Measurements from ENCODE around the gene DDX39A.

DDX39A gene

DNA sequence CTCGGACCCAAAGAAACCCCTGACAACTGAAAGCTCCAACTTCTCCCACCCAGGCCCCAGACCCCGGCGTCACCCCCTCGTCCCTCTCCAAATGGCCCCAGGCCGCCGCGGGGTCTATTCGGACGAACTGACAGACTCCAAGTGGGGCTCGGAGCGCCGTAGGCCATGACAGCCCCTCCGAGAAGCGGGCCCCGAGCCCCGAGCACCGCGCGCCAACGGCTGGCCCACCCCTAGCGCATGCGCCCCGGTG is 360 bp downstream of the DDX39A start:
- no peak overlapping the region for H2AFZ ChIP-seq (ENCODE audit: low read length)
- H3K9ac ChIP-seq (ENCODE audit: low read length), result peak overlapping the region; percentile 99
- no peaks in the 10 kb centered on the region for H3K9me2 ChIP-seq (ENCODE audit: low read depth, low read length)
- H3K4me1 ChIP-seq (ENCODE audit: insufficient read depth, low read length, severe bottlenecking), result peaks cover 34% of the 10 kb centered on the region
- H3K27ac ChIP-seq (ENCODE audit: low read depth, low read length, poor library complexity, severe bottlenecking), result peak overlapping the region; percentile 84
- TF ChIP-seq EZH2 (IDR thresholded peaks at IDR 0.05; ENCODE audit: borderline replicate concordance, low read length), result no peak
- H3K79me2 ChIP-seq (ENCODE audit: insufficient read depth, low read length), result peaks cover 51% of the 10 kb centered on the region
- no peaks in the 10 kb centered on the region for H3K9me3 ChIP-seq (ENCODE audit: low read length)
- no peaks in the 10 kb centered on the region for H3K27me3 ChIP-seq (ENCODE audit: insufficient read depth, low read length)
- no peaks in the 10 kb centered on the region for H4K20me1 ChIP-seq (ENCODE audit: insufficient read depth, low read length)
- H3F3A ChIP-seq (ENCODE audit: insufficient read depth, low read length), result no peaks in the 10 kb centered on the region
- peaks cover 36% of the 10 kb centered on the region for H3K36me3 ChIP-seq (ENCODE audit: insufficient read depth, low read length)
- peak overlapping the region; percentile 97 for H3K4me3 ChIP-seq (ENCODE audit: low read depth, low read length, poor library complexity, severe bottlenecking)
- peak overlapping the region; percentile 89 for H3K4me2 ChIP-seq (ENCODE audit: low read length)

DNA sequence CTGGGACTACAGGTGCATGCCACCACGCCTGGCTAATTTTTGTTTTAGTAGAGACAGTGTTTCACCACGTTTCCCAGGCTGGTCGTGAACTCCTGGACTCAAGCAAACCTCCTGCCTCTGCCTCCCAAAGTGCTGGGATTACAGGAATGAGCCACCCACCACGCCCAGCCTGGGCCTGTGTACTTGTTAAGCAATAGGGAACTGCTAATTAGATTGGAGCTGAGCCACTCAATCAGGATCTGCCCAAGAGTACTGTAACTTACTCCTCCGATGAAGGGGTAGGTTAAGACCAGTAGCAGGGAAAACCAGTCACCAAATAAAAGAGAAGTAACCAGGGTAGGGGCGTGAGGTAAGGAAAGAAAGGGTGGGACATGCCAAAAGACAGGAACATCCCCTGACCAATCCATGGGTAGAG is 2.3 kb downstream of the DDX39A start:
- H3K4me2 ChIP-seq (ENCODE audit: low read length), result peak overlapping the region; percentile 89
- peak overlapping the region; percentile 84 for H3K27ac ChIP-seq (ENCODE audit: low read depth, low read length, poor library complexity, severe bottlenecking)
- H3K36me3 ChIP-seq (ENCODE audit: insufficient read depth, low read length), result peaks cover 55% of the 10 kb centered on the region
- peaks cover 68% of the 10 kb centered on the region for H3K79me2 ChIP-seq (ENCODE audit: insufficient read depth, low read length)
- no peaks in the 10 kb centered on the region for H3K9me2 ChIP-seq (ENCODE audit: low read depth, low read length)
- H3K9ac ChIP-seq (ENCODE audit: low read length), result peak overlapping the region; percentile 99; the same call in 1 of the 2 replicates
- no peak for TF ChIP-seq EZH2 (IDR thresholded peaks at IDR 0.05; ENCODE audit: borderline replicate concordance, low read length)
- H2AFZ ChIP-seq (ENCODE audit: low read length), result no peak overlapping the region
- H3F3A ChIP-seq (ENCODE audit: insufficient read depth, low read length), result no peaks in the 10 kb centered on the region
- H4K20me1 ChIP-seq (ENCODE audit: insufficient read depth, low read length), result no peaks in the 10 kb centered on the region; the same call in 1 of the 2 replicates
- peaks cover 34% of the 10 kb centered on the region for H3K4me1 ChIP-seq (ENCODE audit: insufficient read depth, low read length, severe bottlenecking)
- H3K27me3 ChIP-seq (ENCODE audit: insufficient read depth, low read length), result no peaks in the 10 kb centered on the region
- no peaks in the 10 kb centered on the region for H3K9me3 ChIP-seq (ENCODE audit: low read length)
- peak overlapping the region; percentile 97 for H3K4me3 ChIP-seq (ENCODE audit: low read depth, low read length, poor library complexity, severe bottlenecking)

DNA sequence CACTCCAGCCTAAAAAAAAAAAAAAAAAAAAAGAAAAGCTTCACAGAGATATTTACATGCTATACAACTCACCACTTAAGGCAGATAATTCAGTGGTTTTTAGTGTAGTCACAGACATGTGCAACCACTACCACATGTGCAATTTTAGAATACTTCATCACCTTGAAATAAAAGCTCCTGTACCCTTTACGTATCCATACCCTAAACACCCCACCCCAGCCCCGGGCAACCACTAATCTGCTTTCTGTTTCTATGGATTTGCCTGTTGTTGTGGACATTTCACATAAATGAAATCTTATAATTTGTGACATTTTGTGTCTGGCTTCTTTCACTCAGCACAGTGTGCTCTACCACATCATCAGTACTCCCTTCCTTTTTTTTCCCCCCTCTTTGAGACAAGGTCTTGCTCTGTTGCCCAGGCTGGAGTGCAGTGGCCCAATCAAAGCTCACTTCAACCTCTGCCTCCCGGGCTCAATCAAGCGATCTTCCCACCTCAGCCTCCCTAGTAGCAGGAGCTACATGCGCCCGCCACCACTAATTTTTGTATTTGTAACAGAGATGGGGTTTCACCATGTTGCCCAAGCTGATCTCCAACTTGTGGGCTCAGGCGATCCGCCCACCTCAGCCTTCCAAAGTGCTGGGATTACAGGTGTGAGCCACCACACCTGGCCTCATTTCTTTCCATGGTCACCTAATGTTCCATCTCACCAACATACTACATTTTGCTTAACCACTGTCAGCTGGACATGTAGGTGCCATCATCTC is 4.0 kb downstream of the DDX39A start:
- Histone ChIP-seq H3K4me3 (ENCODE audit: low read depth, low read length, poor library complexity, severe bottlenecking) (no peak overlapping the region), H3K36me3 (ENCODE audit: insufficient read depth, low read length) (peaks cover 73% of the 10 kb centered on the region), H3K4me1 (ENCODE audit: insufficient read depth, low read length, severe bottlenecking) (peaks cover 34% of the 10 kb centered on the region), H3K9me3 (ENCODE audit: low read length) (no peaks in the 10 kb centered on the region), H3K79me2 (ENCODE audit: insufficient read depth, low read length) (peaks cover 68% of the 10 kb centered on the region), H3K27me3 (ENCODE audit: insufficient read depth, low read length) (no peaks in the 10 kb centered on the region), H3K9ac (ENCODE audit: low read length) (no peak overlapping the region), H3K9me2 (ENCODE audit: low read depth, low read length) (no peaks in the 10 kb centered on the region), H3K4me2 (ENCODE audit: low read length) (no peak overlapping the region; the same call in 1 of the 2 replicates), H2AFZ (ENCODE audit: low read length) (no peak overlapping the region), H3K27ac (ENCODE audit: low read depth, low read length, poor library complexity, severe bottlenecking) (no peak overlapping the region), H4K20me1 (ENCODE audit: insufficient read depth, low read length) (no peaks in the 10 kb centered on the region; the same call in 1 of the 2 replicates), H3F3A (ENCODE audit: insufficient read depth, low read length) (no peaks in the 10 kb centered on the region)
- TF ChIP-seq, protein P1, sequence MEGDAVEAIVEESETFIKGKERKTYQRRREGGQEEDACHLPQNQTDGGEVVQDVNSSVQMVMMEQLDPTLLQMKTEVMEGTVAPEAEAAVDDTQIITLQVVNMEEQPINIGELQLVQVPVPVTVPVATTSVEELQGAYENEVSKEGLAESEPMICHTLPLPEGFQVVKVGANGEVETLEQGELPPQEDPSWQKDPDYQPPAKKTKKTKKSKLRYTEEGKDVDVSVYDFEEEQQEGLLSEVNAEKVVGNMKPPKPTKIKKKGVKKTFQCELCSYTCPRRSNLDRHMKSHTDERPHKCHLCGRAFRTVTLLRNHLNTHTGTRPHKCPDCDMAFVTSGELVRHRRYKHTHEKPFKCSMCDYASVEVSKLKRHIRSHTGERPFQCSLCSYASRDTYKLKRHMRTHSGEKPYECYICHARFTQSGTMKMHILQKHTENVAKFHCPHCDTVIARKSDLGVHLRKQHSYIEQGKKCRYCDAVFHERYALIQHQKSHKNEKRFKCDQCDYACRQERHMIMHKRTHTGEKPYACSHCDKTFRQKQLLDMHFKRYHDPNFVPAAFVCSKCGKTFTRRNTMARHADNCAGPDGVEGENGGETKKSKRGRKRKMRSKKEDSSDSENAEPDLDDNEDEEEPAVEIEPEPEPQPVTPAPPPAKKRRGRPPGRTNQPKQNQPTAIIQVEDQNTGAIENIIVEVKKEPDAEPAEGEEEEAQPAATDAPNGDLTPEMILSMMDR (IDR thresholded peaks at IDR 0.05; ENCODE audit: low read length), result no peak
- no peak for TF ChIP-seq EZH2 (IDR thresholded peaks at IDR 0.05; ENCODE audit: borderline replicate concordance, low read length)

DNA sequence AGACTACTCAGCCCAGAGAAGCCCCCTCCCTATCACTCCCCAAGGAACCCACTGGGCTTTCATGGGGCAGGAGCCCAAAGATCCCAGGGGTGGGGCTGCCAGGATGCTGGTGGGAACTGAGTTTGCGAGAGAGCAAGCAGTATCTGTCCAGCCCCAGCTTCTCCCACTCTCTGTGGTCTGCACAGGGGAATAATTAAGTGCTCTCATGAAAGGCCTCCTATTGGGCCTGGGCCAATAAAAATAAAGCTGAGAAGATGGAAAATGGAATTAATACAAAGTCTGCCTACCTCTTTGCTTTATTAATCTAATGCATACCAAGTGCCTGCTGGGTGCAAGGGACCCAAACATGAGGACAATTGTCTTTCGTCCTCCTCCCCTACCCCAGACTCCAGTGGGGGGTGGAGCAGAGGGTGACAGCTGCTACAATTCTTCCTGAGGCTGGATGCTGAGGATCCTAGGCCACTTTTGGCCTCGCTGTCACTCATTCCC is 5.4 kb downstream of the DDX39A start:
- Histone ChIP-seq H3K27ac (ENCODE audit: low read depth, low read length, poor library complexity, severe bottlenecking) (no peak overlapping the region), H2AFZ (ENCODE audit: low read length) (no peak overlapping the region), H3K9me3 (ENCODE audit: low read length) (no peaks in the 10 kb centered on the region), H3K27me3 (ENCODE audit: insufficient read depth, low read length) (no peaks in the 10 kb centered on the region), H3K4me1 (ENCODE audit: insufficient read depth, low read length, severe bottlenecking) (peaks cover 28% of the 10 kb centered on the region), H3K79me2 (ENCODE audit: insufficient read depth, low read length) (peaks cover 66% of the 10 kb centered on the region), H3K4me2 (ENCODE audit: low read length) (no peak overlapping the region), H3K9ac (ENCODE audit: low read length) (no peak overlapping the region), H3K4me3 (ENCODE audit: low read depth, low read length, poor library complexity, severe bottlenecking) (no peak overlapping the region), H3K36me3 (ENCODE audit: insufficient read depth, low read length) (peaks cover 86% of the 10 kb centered on the region), H3K9me2 (ENCODE audit: low read depth, low read length) (no peaks in the 10 kb centered on the region), H4K20me1 (ENCODE audit: insufficient read depth, low read length) (no peaks in the 10 kb centered on the region; the same call in 1 of the 2 replicates), H3F3A (ENCODE audit: insufficient read depth, low read length) (no peaks in the 10 kb centered on the region)
- no peak for TF ChIP-seq EZH2 (IDR thresholded peaks at IDR 0.05; ENCODE audit: borderline replicate concordance, low read length)
- TF ChIP-seq, protein P1 (IDR thresholded peaks at IDR 0.05; ENCODE audit: low read length), result no peak
